OCI-LY1 (cell line): Measurements from ENCODE around the gene USH1C.
A peak's percentile ranks its signal among the peaks of the same experiment; 100 is the strongest.

Source experiments
- H2AFZ ChIP-seq: fragments of 200-600 bp; sonication (generic), shearing (Covaris generic); 2 replicates; pipeline ENCODE4 v1.6.0; 2014; ENCODE audit warnings: antibody characterized with exemption, mild to moderate bottlenecking, low read length
- H3F3A ChIP-seq: fragments of 200-600 bp; sonication (generic), shearing (Covaris generic); 2 replicates; pipeline ENCODE4 v1.6.0; 2014; ENCODE audit warnings: mild to moderate bottlenecking, antibody characterized with exemption, low read length, moderate library complexity; ENCODE audit not compliant: insufficient read depth
- H3K27ac ChIP-seq: fragments of 200-600 bp; sonication (generic); 2 replicates; pipeline ENCODE4 v1.5.1; 2014; ENCODE audit warnings: low read length, mixed run types, mild to moderate bottlenecking, low read depth; ENCODE audit not compliant: poor library complexity, severe bottlenecking
- H3K27me3 ChIP-seq: fragments of 200-600 bp; sonication (generic); 2 replicates; pipeline ENCODE4 v1.6.0; 2014; ENCODE audit warnings: antibody characterized with exemption, mild to moderate bottlenecking, low read length, moderate library complexity; ENCODE audit not compliant: insufficient read depth
- H3K36me3 ChIP-seq: fragments of 200-600 bp; sonication (generic); 2 replicates; pipeline ENCODE4 v1.6.1; 2014; ENCODE audit warnings: mild to moderate bottlenecking, antibody characterized with exemption, low read length, moderate library complexity, mixed read lengths; ENCODE audit not compliant: insufficient read depth
- H3K4me1 ChIP-seq: fragments of 200-600 bp; sonication (generic); 2 replicates; pipeline ENCODE4 v1.5.1; 2014; ENCODE audit warnings: mild to moderate bottlenecking, low read length, moderate library complexity; ENCODE audit not compliant: insufficient read depth, severe bottlenecking
- H3K4me2 ChIP-seq: fragments of 200-600 bp; sonication (generic), shearing (Covaris generic); 2 replicates; pipeline ENCODE4 v1.6.1; 2014; ENCODE audit warnings: low read length
- H3K4me3 ChIP-seq: fragments of 200-600 bp; sonication (generic); 2 replicates; pipeline ENCODE4 v1.5.1; 2014; ENCODE audit warnings: low read length, low read depth, mild to moderate bottlenecking, mixed read lengths; ENCODE audit not compliant: poor library complexity, severe bottlenecking
- H3K79me2 ChIP-seq: fragments of 200-600 bp; shearing (Covaris generic); 2 replicates; pipeline ENCODE4 v1.6.1; 2016; ENCODE audit warnings: mixed run types, low read length, mixed read lengths; ENCODE audit not compliant: insufficient read depth
- H3K9ac ChIP-seq: fragments of 200-600 bp; sonication (generic), shearing (Covaris generic); 2 replicates; pipeline ENCODE4 v1.6.1; 2014; ENCODE audit warnings: mild to moderate bottlenecking, low read length, mixed read lengths
- H3K9me2 ChIP-seq: fragments of 200-600 bp; sonication (generic), shearing (Covaris generic); 2 replicates; pipeline ENCODE4 v1.6.1; 2014; ENCODE audit warnings: low read depth, mild to moderate bottlenecking, low read length, mixed read lengths
- H3K9me3 ChIP-seq: fragments of 200-600 bp; shearing (Covaris generic); 2 replicates; pipeline ENCODE4 v1.6.1; 2014; ENCODE audit warnings: low read length, mixed read lengths
- H4K20me1 ChIP-seq: fragments of 200-600 bp; sonication (generic), shearing (Covaris generic); 2 replicates; pipeline ENCODE4 v1.6.0; 2016; ENCODE audit warnings: mild to moderate bottlenecking, low read length; ENCODE audit not compliant: insufficient read depth
- EZH2 ChIP-seq: fragments of 200-600 bp; sonication (generic), shearing (Covaris generic); IDR thresholded peaks from 2 replicates; pipeline ENCODE4 v1.8.0; 2017; ENCODE audit warnings: borderline replicate concordance, mixed run types, mild to moderate bottlenecking, antibody characterized with exemption, low read length, moderate library complexity, mixed read lengths
- TF ChIP-seq, protein P1 (sequence below): fragments of 200-600 bp; sonication (generic), shearing (Covaris generic); IDR thresholded peaks from 2 replicates; pipeline ENCODE4 v1.5.1; 2017; ENCODE audit warnings: mild to moderate bottlenecking, antibody characterized with exemption, low read length, moderate library complexity, mixed read lengths

The USH1C gene

DNA sequence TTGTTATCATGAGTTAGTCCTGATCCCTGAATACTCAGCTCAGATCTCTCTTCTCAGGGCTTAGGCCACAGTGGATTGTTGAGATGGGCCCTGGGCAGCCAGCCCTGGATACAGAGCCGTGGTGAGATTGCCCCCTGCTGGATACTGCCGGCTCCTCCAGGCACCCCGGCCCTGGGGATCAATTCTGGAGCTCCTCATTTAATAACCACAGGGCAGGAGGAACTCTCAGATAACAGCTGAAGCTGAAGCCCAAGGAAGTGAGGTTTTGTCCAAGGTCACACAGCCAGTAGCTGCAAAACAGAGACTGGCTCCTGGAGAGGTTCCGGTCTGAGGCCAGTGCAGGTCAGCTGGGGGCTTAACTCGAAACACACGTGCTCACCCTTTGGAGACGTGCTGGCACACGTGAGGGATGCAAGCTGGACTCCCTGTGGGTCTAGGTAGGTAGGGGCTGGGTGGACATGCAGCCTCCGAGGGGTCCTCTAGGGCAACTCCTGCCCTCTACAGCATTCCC is 16.0 kb downstream of the USH1C start:
- TF ChIP-seq, protein P1, sequence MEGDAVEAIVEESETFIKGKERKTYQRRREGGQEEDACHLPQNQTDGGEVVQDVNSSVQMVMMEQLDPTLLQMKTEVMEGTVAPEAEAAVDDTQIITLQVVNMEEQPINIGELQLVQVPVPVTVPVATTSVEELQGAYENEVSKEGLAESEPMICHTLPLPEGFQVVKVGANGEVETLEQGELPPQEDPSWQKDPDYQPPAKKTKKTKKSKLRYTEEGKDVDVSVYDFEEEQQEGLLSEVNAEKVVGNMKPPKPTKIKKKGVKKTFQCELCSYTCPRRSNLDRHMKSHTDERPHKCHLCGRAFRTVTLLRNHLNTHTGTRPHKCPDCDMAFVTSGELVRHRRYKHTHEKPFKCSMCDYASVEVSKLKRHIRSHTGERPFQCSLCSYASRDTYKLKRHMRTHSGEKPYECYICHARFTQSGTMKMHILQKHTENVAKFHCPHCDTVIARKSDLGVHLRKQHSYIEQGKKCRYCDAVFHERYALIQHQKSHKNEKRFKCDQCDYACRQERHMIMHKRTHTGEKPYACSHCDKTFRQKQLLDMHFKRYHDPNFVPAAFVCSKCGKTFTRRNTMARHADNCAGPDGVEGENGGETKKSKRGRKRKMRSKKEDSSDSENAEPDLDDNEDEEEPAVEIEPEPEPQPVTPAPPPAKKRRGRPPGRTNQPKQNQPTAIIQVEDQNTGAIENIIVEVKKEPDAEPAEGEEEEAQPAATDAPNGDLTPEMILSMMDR: peak; percentile 89
- no peak for TF ChIP-seq EZH2
- Histone ChIP-seq H3F3A (no peaks in the 10 kb centered on the region), H2AFZ (no peak overlapping the region), H3K36me3 (no peaks in the 10 kb centered on the region), H4K20me1 (no peaks in the 10 kb centered on the region), H3K9ac (no peak overlapping the region), H3K79me2 (no peaks in the 10 kb centered on the region), H3K27ac (no peak overlapping the region), H3K9me3 (no peaks in the 10 kb centered on the region), H3K9me2 (no peaks in the 10 kb centered on the region), H3K4me1 (no peaks in the 10 kb centered on the region), H3K4me2 (no peak overlapping the region), H3K27me3 (peaks cover 8% of the 10 kb centered on the region), H3K4me3 (no peak overlapping the region)

DNA sequence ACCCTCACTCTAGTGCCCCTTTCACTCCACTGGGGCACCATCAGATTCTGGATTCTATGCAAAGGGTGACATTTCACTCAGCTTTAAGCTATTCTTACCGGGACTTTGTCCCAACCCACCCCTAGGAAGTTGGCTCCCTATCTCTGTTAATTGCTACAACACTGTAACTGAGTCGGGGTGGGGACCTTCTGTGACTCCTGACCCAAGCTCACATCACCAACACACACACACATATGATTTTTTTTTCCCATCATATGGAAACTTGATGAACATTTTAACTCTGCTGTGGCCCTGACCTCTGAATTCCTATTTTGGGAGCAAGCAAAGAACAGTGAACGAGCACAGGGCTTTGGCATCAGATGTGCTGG is 16.6 kb downstream of the USH1C start:
- no peaks in the 10 kb centered on the region for H3K36me3 ChIP-seq
- no peak overlapping the region for H2AFZ ChIP-seq
- H3K27me3 ChIP-seq: peaks cover 8% of the 10 kb centered on the region

DNA sequence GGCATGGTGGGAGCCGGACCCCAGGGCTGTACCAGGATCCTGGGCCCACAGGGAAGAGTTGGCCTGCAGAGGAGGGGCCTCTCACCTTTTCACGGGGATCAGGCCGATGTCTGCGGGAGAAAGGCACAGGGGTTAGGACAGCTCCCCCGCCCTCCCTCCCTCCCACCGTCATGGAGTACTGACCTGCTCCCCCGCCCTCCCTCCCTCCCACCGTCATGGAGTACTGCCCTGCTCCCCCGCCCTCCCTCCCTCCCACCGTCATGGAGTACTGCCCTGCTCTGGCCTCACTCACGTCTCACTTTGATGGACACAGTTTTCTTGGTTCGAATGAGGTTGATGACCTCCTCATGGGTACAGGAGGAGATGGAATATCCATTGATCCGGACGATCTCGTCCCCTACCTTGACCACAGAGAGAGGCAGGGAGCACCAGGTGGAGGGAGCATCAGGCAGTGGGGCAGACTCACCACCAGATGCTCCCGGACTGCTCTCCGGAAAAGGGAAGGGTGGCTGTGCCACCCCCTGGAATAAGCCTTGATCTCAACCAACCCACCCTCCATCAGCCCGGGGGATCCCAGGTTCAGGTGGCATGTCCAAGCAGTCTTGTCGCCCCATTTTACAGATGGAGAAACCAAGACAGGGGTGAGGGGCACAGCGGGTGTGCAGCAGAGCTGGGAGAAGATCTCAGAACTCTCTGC is 17.1 kb downstream of the USH1C start:
- Histone ChIP-seq H3K9ac (no peak overlapping the region), H2AFZ (no peak overlapping the region), H3K9me2 (no peaks in the 10 kb centered on the region), H3K27me3 (peaks cover 8% of the 10 kb centered on the region), H3K4me3 (no peak overlapping the region), H3K27ac (no peak overlapping the region), H3F3A (no peaks in the 10 kb centered on the region), H3K79me2 (no peaks in the 10 kb centered on the region), H3K4me1 (no peaks in the 10 kb centered on the region), H3K4me2 (no peak overlapping the region), H3K36me3 (no peaks in the 10 kb centered on the region), H4K20me1 (no peaks in the 10 kb centered on the region), H3K9me3 (no peaks in the 10 kb centered on the region)
- TF ChIP-seq, protein P1: no peak
- TF ChIP-seq EZH2: no peak

More for the DNA sequence above, 16.6 kb downstream of the USH1C start:
- no peak overlapping the region for H3K9ac ChIP-seq
- no peak overlapping the region for H3K27ac ChIP-seq
- H3K79me2 ChIP-seq: no peaks in the 10 kb centered on the region
- H4K20me1 ChIP-seq: no peaks in the 10 kb centered on the region
- H3K9me2 ChIP-seq: no peaks in the 10 kb centered on the region
- H3K4me2 ChIP-seq: no peak overlapping the region
- H3K4me3 ChIP-seq: no peak overlapping the region
- no peaks in the 10 kb centered on the region for H3K9me3 ChIP-seq
- no peaks in the 10 kb centered on the region for H3K4me1 ChIP-seq
- H3F3A ChIP-seq: no peaks in the 10 kb centered on the region
- TF ChIP-seq, protein P1: no peak
- no peak for TF ChIP-seq EZH2
